BLaER1 treated with 17β-estradiol and CSF1 and Interleukin-3, amounts not matched to agents 10 nM and 100 nM (cell line): Measurements from ENCODE around the gene ERBB4.

Source experiments
- H3K27ac ChIP-seq, 11 experiments: shearing (Covaris generic); formaldehyde crosslinking; 2 replicates each; pipeline ENCODE4 v1.8.1; 2022
- H3K27me3 ChIP-seq, 11 experiments: shearing (Covaris generic); formaldehyde crosslinking; 2 replicates each; pipeline ENCODE4 v1.8.1; 2022
- H3K36me3 ChIP-seq, 11 experiments: shearing (Covaris generic); formaldehyde crosslinking; 2 replicates each; pipeline ENCODE4 v1.8.1; 2022
- H3K4me1 ChIP-seq, 10 experiments: shearing (Covaris generic); formaldehyde crosslinking; 2 replicates each; pipeline ENCODE4 v1.8.1; 2022
- H3K4me2 ChIP-seq, 11 experiments: shearing (Covaris generic); formaldehyde crosslinking; 2 replicates each; pipeline ENCODE4 v1.8.1; 2022
- H3K4me3 ChIP-seq, 10 experiments: shearing (Covaris generic); formaldehyde crosslinking; 2 replicates each; pipeline ENCODE4 v1.8.1; 2022
- H3K9ac ChIP-seq, 11 experiments: shearing (Covaris generic); formaldehyde crosslinking; 2 replicates each; pipeline ENCODE4 v1.8.1; 2022
- H3K9me3 ChIP-seq, 11 experiments: shearing (Covaris generic); formaldehyde crosslinking; replicated peaks in 1 of 11; 2 replicates each; pipeline ENCODE4 v1.8.1; 2022
- H4K20me1 ChIP-seq, 11 experiments: shearing (Covaris generic); formaldehyde crosslinking; 2 replicates each; pipeline ENCODE4 v1.8.1; 2022
- Cebpa-rat ChIP-seq, 11 experiments: shearing (Covaris generic); IDR thresholded peaks; 2 replicates each; pipeline ENCODE4 v1.8.1; 2022

The ERBB4 gene

GRCh38 chr2:211463397-211463796 is 1075.2 kb downstream of the ERBB4 start:
- no peak overlapping the region for H3K27ac ChIP-seq

GRCh38 chr2:211458974-211459373 is 1079.6 kb downstream of the ERBB4 start:
- Histone ChIP-seq H3K4me3 (no peak overlapping the region), H3K4me2 (no peak overlapping the region), H3K9me3 (no peaks in the 10 kb centered on the region), H3K9ac (no peak overlapping the region), H3K36me3 (no peaks in the 10 kb centered on the region), H3K27ac (no peak overlapping the region), H4K20me1 (no peaks in the 10 kb centered on the region), H3K27me3 (no peaks in the 10 kb centered on the region), H3K4me1 (peaks cover 0 to 5% (median 0%) of the 10 kb centered on the region in 10 experiments; a peak in 1 of 20 replicates)
- TF ChIP-seq Cebpa-rat (IDR thresholded peaks at IDR 0.05) = no peak

More at GRCh38 chr2:211463397-211463796, 1075.2 kb downstream of the ERBB4 start:
- Histone ChIP-seq H3K4me2 (no peak overlapping the region), H3K4me3 (no peak overlapping the region), H3K9me3 (no peaks in the 10 kb centered on the region), H4K20me1 (no peaks in the 10 kb centered on the region), H3K36me3 (no peaks in the 10 kb centered on the region), H3K27me3 (no peaks in the 10 kb centered on the region), H3K9ac (no peak overlapping the region), H3K4me1 (peaks cover 0 to 5% (median 0%) of the 10 kb centered on the region in 10 experiments; a peak in 1 of 20 replicates)
- no peak for TF ChIP-seq Cebpa-rat (IDR thresholded peaks at IDR 0.05)

- Histone ChIP-seq H3K9me3 (no peaks in the 10 kb centered on the region), H3K4me1 (peaks cover 0 to 5% (median 0%) of the 10 kb centered on the region in 10 experiments; a peak in 1 of 20 replicates), H4K20me1 (no peaks in the 10 kb centered on the region), H3K4me3 (no peak overlapping the region), H3K27ac (no peak overlapping the region), H3K36me3 (no peaks in the 10 kb centered on the region), H3K27me3 (no peaks in the 10 kb centered on the region), H3K9ac (no peak overlapping the region), H3K4me2 (no peak overlapping the region)
- TF ChIP-seq Cebpa-rat (IDR thresholded peaks at IDR 0.05) = no peak
Observed at GRCh38 chr2:211457325-211457724, 1081.3 kb downstream of the ERBB4 start.

GRCh38 chr2:211455216-211455841 is 1083.3 kb downstream of the ERBB4 start:
- Histone ChIP-seq H3K4me2 (no peak overlapping the region), H3K27ac (no peak overlapping the region), H3K27me3 (no peaks in the 10 kb centered on the region), H3K9ac (no peak overlapping the region), H3K9me3 (no peaks in the 10 kb centered on the region), H3K4me3 (no peak overlapping the region), H3K36me3 (no peaks in the 10 kb centered on the region), H4K20me1 (no peaks in the 10 kb centered on the region), H3K4me1 (0 out of 20 replicates have a peak, but pooled peaks cover 0 to 6% (median 0%) of the 10 kb centered on the region in 10 experiments)
- no peak for TF ChIP-seq Cebpa-rat (IDR thresholded peaks at IDR 0.05)

GRCh38 chr2:211454679-211455078 is 1083.9 kb downstream of the ERBB4 start:
- no peak overlapping the region for H3K4me2 ChIP-seq
- H3K36me3 ChIP-seq = no peaks in the 10 kb centered on the region
- 0 out of 20 replicates have a peak, but pooled peaks cover 0 to 6% (median 0%) of the 10 kb centered on the region in 10 experiments for H3K4me1 ChIP-seq
- H3K4me3 ChIP-seq = no peak overlapping the region
- no peaks in the 10 kb centered on the region for H3K9me3 ChIP-seq
- H3K9ac ChIP-seq = no peak overlapping the region
- TF ChIP-seq Cebpa-rat (IDR thresholded peaks at IDR 0.05) = no peak
- no peaks in the 10 kb centered on the region for H3K27me3 ChIP-seq
- no peak overlapping the region for H3K27ac ChIP-seq
- H4K20me1 ChIP-seq = no peaks in the 10 kb centered on the region

- Histone ChIP-seq H3K4me3 (no peak overlapping the region), H3K4me2 (no peak overlapping the region), H3K27ac (no peak overlapping the region)
Observed at GRCh38 chr2:211453311-211453887, 1085.2 kb downstream of the ERBB4 start.

GRCh38 chr2:211451642-211452041 is 1087.0 kb downstream of the ERBB4 start:
- Histone ChIP-seq H3K4me3 (no peak overlapping the region), H3K4me1 (peaks cover 0 to 17% (median 0%) of the 10 kb centered on the region in 10 experiments; a peak in 4 of 20 replicates), H3K9ac (no peak overlapping the region), H3K27ac (no peak overlapping the region), H3K9me3 (no peaks in the 10 kb centered on the region), H3K27me3 (no peaks in the 10 kb centered on the region), H3K4me2 (no peak overlapping the region), H4K20me1 (no peaks in the 10 kb centered on the region), H3K36me3 (no peaks in the 10 kb centered on the region)
- no peak for TF ChIP-seq Cebpa-rat (IDR thresholded peaks at IDR 0.05)

More at GRCh38 chr2:211453311-211453887, 1085.2 kb downstream of the ERBB4 start:
- Histone ChIP-seq H3K9ac (no peak overlapping the region), H3K9me3 (no peaks in the 10 kb centered on the region), H3K27me3 (no peaks in the 10 kb centered on the region), H4K20me1 (no peaks in the 10 kb centered on the region), H3K4me1 (0 out of 20 replicates have a peak, but pooled peaks cover 0 to 6% (median 0%) of the 10 kb centered on the region in 10 experiments), H3K36me3 (no peaks in the 10 kb centered on the region)
- TF ChIP-seq Cebpa-rat (IDR thresholded peaks at IDR 0.05) = no peak

GRCh38 chr2:211449819-211450218 is 1088.8 kb downstream of the ERBB4 start:
- no peak overlapping the region for H3K4me2 ChIP-seq
- H3K27ac ChIP-seq = no peak overlapping the region
- no peak for TF ChIP-seq Cebpa-rat (IDR thresholded peaks at IDR 0.05)
- no peak overlapping the region for H3K4me3 ChIP-seq
- no peaks in the 10 kb centered on the region for H3K27me3 ChIP-seq
- H3K9ac ChIP-seq = no peak overlapping the region
- H4K20me1 ChIP-seq = no peaks in the 10 kb centered on the region
- H3K9me3 ChIP-seq = no peaks in the 10 kb centered on the region
- no peaks in the 10 kb centered on the region for H3K36me3 ChIP-seq
- peaks cover 0 to 17% (median 0%) of the 10 kb centered on the region in 10 experiments; a peak in 4 of 20 replicates for H3K4me1 ChIP-seq

GRCh38 chr2:211447548-211447947 is 1091.1 kb downstream of the ERBB4 start:
- H3K4me2 ChIP-seq = peak overlapping the region in 2 of 11 experiments; percentile 15 to 27; a peak in 2 of 22 replicates

More at GRCh38 chr2:211447548-211447947, 1091.1 kb downstream of the ERBB4 start:
- no peaks in the 10 kb centered on the region for H4K20me1 ChIP-seq
- H3K9ac ChIP-seq = no peak overlapping the region
- H3K4me3 ChIP-seq = no peak overlapping the region
- no peaks in the 10 kb centered on the region for H3K36me3 ChIP-seq
- no peak overlapping the region for H3K27ac ChIP-seq
- no peaks in the 10 kb centered on the region for H3K27me3 ChIP-seq
- no peaks in the 10 kb centered on the region for H3K9me3 ChIP-seq
- peaks cover 0 to 17% (median 0%) of the 10 kb centered on the region in 10 experiments; a peak in 4 of 20 replicates for H3K4me1 ChIP-seq
- TF ChIP-seq Cebpa-rat (IDR thresholded peaks at IDR 0.05) = no peak
